ENCODE results near the gene SHC2.

SHC2 gene

GRCh38 chr19:371501-372168 lies 89.2 kb downstream of the SHC2 start:
- no peak for DNase-seq (ENCODE audit: low spot score)

GRCh38 chr19:370641-371330 lies 90.0 kb downstream of the SHC2 start:
- no peak for DNase-seq (ENCODE audit: low spot score)

- DNase-seq (ENCODE audit: low spot score): no peak
Measured at GRCh38 chr19:369876-370275, 91.0 kb downstream of the SHC2 start.

- no peak for DNase-seq (ENCODE audit: low spot score)
Measured at GRCh38 chr19:369256-369655, 91.6 kb downstream of the SHC2 start.

GRCh38 chr19:368630-369024 lies 92.2 kb downstream of the SHC2 start:
- DNase-seq (ENCODE audit: low spot score): no peak

- DNase-seq (ENCODE audit: low spot score): no peak
Measured at GRCh38 chr19:367963-368629, 92.7 kb downstream of the SHC2 start.

- DNase-seq (ENCODE audit: low spot score): no peak
Measured at GRCh38 chr19:367561-367960, 93.3 kb downstream of the SHC2 start.

- no peak for DNase-seq (ENCODE audit: low spot score)
Measured at GRCh38 chr19:366951-367350, 93.9 kb downstream of the SHC2 start.
